ACC112 (cell line): ENCODE measurements around the gene RAB6B.

Experiments used
- H2AFZ ChIP-seq: fragments of 200-600 bp; sonication (generic); one replicate; pipeline ENCODE4 v1.6.0; 2017; ENCODE audit warnings: antibody characterized with exemption, low read length; ENCODE audit not compliant: unreplicated experiment
- H3K27ac ChIP-seq: fragments of 200-600 bp; sonication (generic); 2 replicates; pipeline ENCODE4 v1.5.1; 2014; ENCODE audit warnings: low read depth, mild to moderate bottlenecking, antibody characterized with exemption, low read length, moderate library complexity
- H3K27me3 ChIP-seq: fragments of 200-600 bp; sonication (generic); 2 replicates; pipeline ENCODE4 v1.6.1; 2014; ENCODE audit warnings: mild to moderate bottlenecking, antibody characterized with exemption, low read length, moderate library complexity, mixed read lengths; ENCODE audit not compliant: insufficient read depth
- H3K36me3 ChIP-seq: fragments of 200-600 bp; sonication (generic); 2 replicates; pipeline ENCODE4 v1.6.1; 2016; ENCODE audit warnings: mild to moderate bottlenecking, antibody characterized with exemption, low read length, moderate library complexity, mixed read lengths; ENCODE audit not compliant: insufficient read depth
- H3K4me1 ChIP-seq: fragments of 200-600 bp; sonication (generic); one replicate; pipeline ENCODE4 v1.6.1; 2016; ENCODE audit warnings: low read length, mixed read lengths; ENCODE audit not compliant: insufficient read depth, unreplicated experiment, control insufficient read depth
- H3K4me3 ChIP-seq: fragments of 200-600 bp; sonication (generic); 2 replicates; pipeline ENCODE4 v1.5.1; 2014; ENCODE audit warnings: mild to moderate bottlenecking, low read depth, low read length
- H3K79me2 ChIP-seq: fragments of 200-600 bp; sonication (generic); one replicate; pipeline ENCODE4 v1.6.0; 2016; ENCODE audit warnings: low read length; ENCODE audit not compliant: control insufficient read depth, unreplicated experiment, insufficient read depth

The RAB6B gene

GRCh38 chr3:133937756-133938601, 42.3 kb upstream of the RAB6B start:
- H3K27ac ChIP-seq, result no peak overlapping the region
- H3K36me3 ChIP-seq, result no peaks in the 10 kb centered on the region
- peaks cover 12% of the 10 kb centered on the region for H3K4me1 ChIP-seq
- H3K4me3 ChIP-seq, result no peak overlapping the region
- no peaks in the 10 kb centered on the region for H3K79me2 ChIP-seq
- H3K27me3 ChIP-seq, result no peaks in the 10 kb centered on the region
- H2AFZ ChIP-seq, result no peak overlapping the region

GRCh38 chr3:133937061-133937686, 41.5 kb upstream of the RAB6B start:
- H3K4me3 ChIP-seq, result no peak overlapping the region
- no peaks in the 10 kb centered on the region for H3K79me2 ChIP-seq

GRCh38 chr3:133935843-133936769, 40.4 kb upstream of the RAB6B start:
- Histone ChIP-seq H3K27me3 (no peaks in the 10 kb centered on the region), H3K4me3 (no peak overlapping the region), H3K27ac (no peak overlapping the region), H3K36me3 (no peaks in the 10 kb centered on the region), H3K4me1 (no peaks in the 10 kb centered on the region), H2AFZ (no peak overlapping the region), H3K79me2 (no peaks in the 10 kb centered on the region)

More at GRCh38 chr3:133937061-133937686, 41.5 kb upstream of the RAB6B start:
- Histone ChIP-seq H3K27me3 (no peaks in the 10 kb centered on the region), H3K36me3 (no peaks in the 10 kb centered on the region), H3K4me1 (peaks cover 4% of the 10 kb centered on the region), H2AFZ (no peak overlapping the region), H3K27ac (no peak overlapping the region)

GRCh38 chr3:133934996-133935842, 39.5 kb upstream of the RAB6B start:
- Histone ChIP-seq H3K36me3 (no peaks in the 10 kb centered on the region), H2AFZ (no peak overlapping the region), H3K79me2 (no peaks in the 10 kb centered on the region), H3K27me3 (no peaks in the 10 kb centered on the region), H3K4me3 (no peak overlapping the region), H3K27ac (no peak overlapping the region), H3K4me1 (peaks cover 3% of the 10 kb centered on the region)

- Histone ChIP-seq H3K79me2 (no peaks in the 10 kb centered on the region), H2AFZ (no peak overlapping the region), H3K4me1 (peaks cover 3% of the 10 kb centered on the region), H3K27ac (no peak overlapping the region), H3K36me3 (no peaks in the 10 kb centered on the region), H3K27me3 (no peaks in the 10 kb centered on the region), H3K4me3 (no peak overlapping the region)
Observed at GRCh38 chr3:133934073-133934970, 38.6 kb upstream of the RAB6B start.

- no peaks in the 10 kb centered on the region for H3K36me3 ChIP-seq
- no peak overlapping the region for H3K4me3 ChIP-seq
- H3K4me1 ChIP-seq, result peaks cover 3% of the 10 kb centered on the region
- H2AFZ ChIP-seq, result no peak overlapping the region
- H3K27ac ChIP-seq, result no peak overlapping the region
- H3K79me2 ChIP-seq, result no peaks in the 10 kb centered on the region
- no peaks in the 10 kb centered on the region for H3K27me3 ChIP-seq
Observed at GRCh38 chr3:133933097-133934024, 37.7 kb upstream of the RAB6B start.

GRCh38 chr3:133932009-133932408, 36.3 kb upstream of the RAB6B start:
- Histone ChIP-seq H3K4me1 (peaks cover 7% of the 10 kb centered on the region), H2AFZ (no peak overlapping the region), H3K36me3 (no peaks in the 10 kb centered on the region), H3K27me3 (no peaks in the 10 kb centered on the region), H3K79me2 (no peaks in the 10 kb centered on the region), H3K27ac (no peak overlapping the region), H3K4me3 (no peak overlapping the region)

- Histone ChIP-seq H3K4me1 (peaks cover 7% of the 10 kb centered on the region), H3K4me3 (no peak overlapping the region), H2AFZ (no peak overlapping the region), H3K27me3 (no peaks in the 10 kb centered on the region), H3K36me3 (no peaks in the 10 kb centered on the region), H3K79me2 (no peaks in the 10 kb centered on the region), H3K27ac (no peak overlapping the region)
Observed at GRCh38 chr3:133931084-133931483, 35.4 kb upstream of the RAB6B start.
